ENCODE results near the gene TMBIM1.

DNA sequence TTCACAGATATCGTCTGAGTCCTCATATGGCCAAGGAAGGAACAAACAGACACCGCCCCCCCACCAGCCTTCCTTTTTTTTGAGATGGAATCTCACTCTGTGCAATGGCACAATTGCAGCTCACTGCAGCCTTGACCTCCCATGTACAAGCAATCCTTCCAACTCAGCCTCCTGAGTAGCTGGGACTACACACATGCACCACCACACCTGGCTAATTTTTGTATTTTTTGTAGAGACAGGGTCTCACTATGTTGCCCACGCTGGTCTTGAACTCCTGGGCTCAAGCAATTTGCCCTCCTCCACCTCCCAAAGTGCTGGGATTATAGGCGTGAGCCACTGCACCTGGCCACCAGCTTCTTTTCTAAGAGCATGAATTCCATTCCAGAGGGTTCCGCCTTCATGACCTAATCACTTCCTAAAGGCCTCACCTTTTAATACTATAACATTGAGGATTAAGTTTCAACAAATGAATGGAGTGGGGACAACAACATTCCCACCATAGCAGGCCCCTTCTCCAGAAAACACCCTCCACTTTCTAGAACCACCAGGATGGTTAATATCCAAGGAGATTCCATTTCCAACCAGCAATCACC lies 2.2 kb upstream of the TMBIM1 start:
- TF ChIP-seq EZH2phosphoT487 (conservative IDR thresholded peaks at IDR 0.05; ENCODE audit: low read length): no peak
- TF ChIP-seq, protein P1, sequence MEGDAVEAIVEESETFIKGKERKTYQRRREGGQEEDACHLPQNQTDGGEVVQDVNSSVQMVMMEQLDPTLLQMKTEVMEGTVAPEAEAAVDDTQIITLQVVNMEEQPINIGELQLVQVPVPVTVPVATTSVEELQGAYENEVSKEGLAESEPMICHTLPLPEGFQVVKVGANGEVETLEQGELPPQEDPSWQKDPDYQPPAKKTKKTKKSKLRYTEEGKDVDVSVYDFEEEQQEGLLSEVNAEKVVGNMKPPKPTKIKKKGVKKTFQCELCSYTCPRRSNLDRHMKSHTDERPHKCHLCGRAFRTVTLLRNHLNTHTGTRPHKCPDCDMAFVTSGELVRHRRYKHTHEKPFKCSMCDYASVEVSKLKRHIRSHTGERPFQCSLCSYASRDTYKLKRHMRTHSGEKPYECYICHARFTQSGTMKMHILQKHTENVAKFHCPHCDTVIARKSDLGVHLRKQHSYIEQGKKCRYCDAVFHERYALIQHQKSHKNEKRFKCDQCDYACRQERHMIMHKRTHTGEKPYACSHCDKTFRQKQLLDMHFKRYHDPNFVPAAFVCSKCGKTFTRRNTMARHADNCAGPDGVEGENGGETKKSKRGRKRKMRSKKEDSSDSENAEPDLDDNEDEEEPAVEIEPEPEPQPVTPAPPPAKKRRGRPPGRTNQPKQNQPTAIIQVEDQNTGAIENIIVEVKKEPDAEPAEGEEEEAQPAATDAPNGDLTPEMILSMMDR (IDR thresholded peaks at IDR 0.05; ENCODE audit: insufficient read depth, low read length, poor library complexity, severe bottlenecking): no peak
